ENCODE measurements around the gene FKBP5. TPM values are rescaled to one million over a fixed set of nuclear protein-coding genes. Genes with fewer than 3 reads are reported as not detected.

The FKBP5 gene
- total and polyA plus RNA-seq, 9 of the 15 experiments (the other 6 are each of a cell fraction or from before 2014, with no cell fraction given): 32.7 to 151 (median 75.0) TPM

GRCh38 chr6:35590622-35591066 lies 98.1 kb downstream of the FKBP5 start:
- no peak overlapping the region for H3K4me3 ChIP-seq
- ATAC-seq: no peak
- H3K4me2 ChIP-seq (ENCODE audit: insufficient read depth, low read length): no peak overlapping the region
- no peaks in the 10 kb centered on the region for H3K9me1 ChIP-seq (ENCODE audit: control insufficient read depth, insufficient read depth, low read length)
- no peak overlapping the region for H2AFZ ChIP-seq (ENCODE audit: low read depth, low read length)
- intact Hi-C loops (cut with micrococcal nuclease) (no loop called here), in situ Hi-C loops (cut with MboI) (no loop called here)
- POLR2A ChIA-PET: interaction anchor here (0.7 to 1.7 kb wide), 6 partner anchors 8 to 307 kb away, joined by 3 to 6 read pairs (median 4); no protein-coding TSS in a partner anchor
- H3K9me3 ChIP-seq (replicated peaks; ENCODE audit: control insufficient read depth, insufficient read depth, low read depth, low read length): no peaks in the 10 kb centered on the region
- no peak overlapping the region for H3K27ac ChIP-seq (ENCODE audit: extremely low read depth, low read depth, low read length)
- H3K36me3 ChIP-seq (ENCODE audit: control insufficient read depth, insufficient read depth, low read length): peaks cover 89% of the 10 kb centered on the region
- H3K4me1 ChIP-seq (replicated peaks in 1 of 2; ENCODE audit: control insufficient read depth in 2 of 2, insufficient read depth in 2 of 2, low read length in 2 of 2): no peaks in the 10 kb centered on the region
- peak; percentile 22; the same call in 1 of the 2 replicates for TF ChIP-seq ZNF316 (IDR thresholded peaks at IDR 0.05)
- no peak for TF ChIP-seq NFE2 (IDR thresholded peaks at IDR 0.05; ENCODE audit: low read depth)
- H3K9ac ChIP-seq (ENCODE audit: insufficient read depth in 1 of 2, low read depth in 2 of 2, low read length in 2 of 2): no peak overlapping the region
- 79% methylated on average over 6 of the region's 6 CpGs for WGBS (ENCODE audit: insufficient coverage, low coverage, missing lambda C conversion rate)
- DNase-seq (ENCODE audit: extremely low read depth in 1 of 4, low spot score in 3 of 4): no peak
- no peaks in the 10 kb centered on the region for H3K27me3 ChIP-seq (ENCODE audit: control insufficient read depth in 2 of 2, insufficient read depth in 2 of 2, low read length in 2 of 2)
- BruUV-seq (replicated peaks): no TSS peak
- CTCF ChIA-PET (ENCODE audit: low intra/inter-chr PET ratio): no interaction called here
- no peaks in the 10 kb centered on the region for H4K20me1 ChIP-seq (replicated peaks; ENCODE audit: control insufficient read depth, insufficient read depth, low read length)
- FAIRE-seq: no peak
- H3K79me2 ChIP-seq (ENCODE audit: control insufficient read depth, insufficient read depth, low read length): no peaks in the 10 kb centered on the region

DNA sequence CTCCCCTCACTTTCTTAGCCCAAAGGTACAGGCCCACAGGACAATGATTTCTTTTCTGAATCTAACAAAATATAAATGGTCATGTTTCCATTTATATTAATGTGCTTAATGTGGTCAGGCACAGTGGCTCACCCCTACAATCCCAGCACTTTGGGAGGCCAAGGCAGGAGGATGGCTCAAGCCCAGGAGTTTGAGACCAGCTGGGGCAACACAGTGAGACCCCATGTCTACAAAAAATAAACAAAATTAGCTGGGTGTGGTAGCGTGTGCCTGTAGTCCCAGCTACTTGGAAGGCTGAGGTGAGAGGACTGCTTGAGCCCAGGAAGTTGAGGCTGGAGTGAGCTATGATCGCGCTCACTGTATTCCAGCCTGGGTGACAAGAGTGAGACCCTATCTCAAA lies 98.8 kb downstream of the FKBP5 start:
- Histone ChIP-seq H2AFZ (ENCODE audit: low read depth, low read length) (no peak overlapping the region), H3K36me3 (ENCODE audit: control insufficient read depth, insufficient read depth, low read length) (peaks cover 83% of the 10 kb centered on the region), H3K27me3 (ENCODE audit: control insufficient read depth in 2 of 2, insufficient read depth in 2 of 2, low read length in 2 of 2) (no peaks in the 10 kb centered on the region), H3K4me1 (replicated peaks in 1 of 2; ENCODE audit: control insufficient read depth in 2 of 2, insufficient read depth in 2 of 2, low read length in 2 of 2) (no peaks in the 10 kb centered on the region), H3K9ac (ENCODE audit: insufficient read depth in 1 of 2, low read depth in 2 of 2, low read length in 2 of 2) (no peak overlapping the region), H3K9me3 (replicated peaks; ENCODE audit: control insufficient read depth, insufficient read depth, low read depth, low read length) (no peaks in the 10 kb centered on the region), H3K4me2 (ENCODE audit: insufficient read depth, low read length) (no peak overlapping the region), H3K27ac (ENCODE audit: extremely low read depth, low read depth, low read length) (no peak overlapping the region), H3K9me1 (ENCODE audit: control insufficient read depth, insufficient read depth, low read length) (no peaks in the 10 kb centered on the region), H4K20me1 (replicated peaks; ENCODE audit: control insufficient read depth, insufficient read depth, low read length) (no peaks in the 10 kb centered on the region), H3K4me3 (no peak overlapping the region), H3K79me2 (ENCODE audit: control insufficient read depth, insufficient read depth, low read length) (no peaks in the 10 kb centered on the region)
- in situ Hi-C loops (cut with MboI) (no loop called here), intact Hi-C loops (cut with micrococcal nuclease) (loop anchor here (10.0 kb wide), 1 partner anchor 365 kb away; no protein-coding TSS in a partner anchor)
- CTCF ChIA-PET (ENCODE audit: low intra/inter-chr PET ratio): no interaction called here
- no TSS peak for BruUV-seq (replicated peaks)
- TF ChIP-seq PML (IDR thresholded peaks at IDR 0.05; ENCODE audit: low read length): no peak
- DNase-seq (ENCODE audit: extremely low read depth in 1 of 4, low spot score in 3 of 4): no peak
- POLR2A ChIA-PET: interaction anchor here (1.3 to 1.7 kb wide), 2 partner anchors 9 to 10 kb away, joined by 4 to 6 read pairs; no protein-coding TSS in a partner anchor
- ATAC-seq: no peak
- 96% methylated on average over 3 of the region's 3 CpGs for WGBS (ENCODE audit: insufficient coverage, low coverage, missing lambda C conversion rate)
- FAIRE-seq: no peak
